OCI-LY7 (cell line): Measurements from ENCODE around the gene SBF1. TPM values are rescaled to one million over a fixed set of nuclear protein-coding genes. Genes with fewer than 3 reads are reported as not detected.

Source experiments
- BruUV-seq: library from RNA; stranded (reverse); fragments of 400-500 nt; replicated peaks from 2 replicates; lab custom pipeline; 2021; lab: Mats Ljungman, UMichigan
- CTCF ChIA-PET: fragments of 300-600 bp; sonication (Branson Sonifier 250); formaldehyde crosslinking; loops from one replicate; lab custom pipeline; 2022; ENCODE audit warnings: antibody characterized with exemption; ENCODE audit not compliant: unreplicated experiment; lab: Charles Lee
- POLR2A ChIA-PET: fragments of 300-600 bp; sonication (Branson Sonifier 250); formaldehyde crosslinking; loops from one replicate; lab custom pipeline; 2022; ENCODE audit warnings: antibody characterized with exemption; lab: Charles Lee
- DNase-seq: peaks from one replicate; pipeline ENCODE4 v3.0.0-alpha.2; 2015; ENCODE audit warnings: low spot score
- H2AFZ ChIP-seq: fragments of 200-600 bp; sonication (generic), shearing (Covaris generic); 2 replicates; pipeline ENCODE4 v1.6.1; 2014; ENCODE audit warnings: mild to moderate bottlenecking, antibody characterized with exemption, low read length, moderate library complexity
- H3K27ac ChIP-seq: fragments of 200-600 bp; sonication (generic); 2 replicates; pipeline ENCODE4 v1.5.1; 2014; ENCODE audit warnings: mixed run types, low read depth, mild to moderate bottlenecking, moderate library complexity, low read length, inconsistent platforms; ENCODE audit not compliant: poor library complexity, severe bottlenecking
- H3K36me3 ChIP-seq: fragments of 200-600 bp; sonication (generic); 2 replicates; pipeline ENCODE4 v1.6.1; 2014; ENCODE audit warnings: mild to moderate bottlenecking, antibody characterized with exemption, low read length, moderate library complexity, mixed read lengths; ENCODE audit not compliant: insufficient read depth
- H3K4me1 ChIP-seq: fragments of 200-600 bp; sonication (generic); 2 replicates; pipeline ENCODE4 v1.5.1; 2014; ENCODE audit warnings: mild to moderate bottlenecking, low read length; ENCODE audit not compliant: insufficient read depth, poor library complexity, severe bottlenecking
- H3K4me2 ChIP-seq: fragments of 200-600 bp; sonication (generic); 2 replicates; pipeline ENCODE4 v1.6.1; 2014; ENCODE audit warnings: mild to moderate bottlenecking, low read length
- H3K4me3 ChIP-seq: fragments of 200-600 bp; sonication (generic); 2 replicates; pipeline ENCODE4 v1.5.1; 2014; ENCODE audit warnings: mild to moderate bottlenecking, low read depth, low read length; ENCODE audit not compliant: poor library complexity, severe bottlenecking
- H3K79me2 ChIP-seq: fragments of 200-600 bp; sonication (generic); 2 replicates; pipeline ENCODE4 v1.6.1; 2016; ENCODE audit warnings: low read depth, mild to moderate bottlenecking, low read length, moderate library complexity, mixed read lengths; ENCODE audit not compliant: insufficient read depth
- H3K9me2 ChIP-seq: fragments of 200-600 bp; sonication (generic); 2 replicates; pipeline ENCODE4 v1.6.1; 2016; ENCODE audit warnings: mild to moderate bottlenecking, low read length, mixed read lengths; ENCODE audit not compliant: insufficient read depth
- H3K9me3 ChIP-seq: fragments of 200-600 bp; sonication (generic); 2 replicates; pipeline ENCODE4 v1.6.1; 2014; ENCODE audit warnings: mild to moderate bottlenecking, mixed run types, low read length, mixed read lengths
- H4K20me1 ChIP-seq: fragments of 200-600 bp; sonication (generic); 2 replicates; pipeline ENCODE4 v1.6.1; 2014; ENCODE audit warnings: mild to moderate bottlenecking, antibody characterized with exemption, low read length, moderate library complexity, mixed read lengths; ENCODE audit not compliant: insufficient read depth
- CTCF ChIP-seq: fragments of 200-600 bp; sonication (generic); conservative IDR thresholded peaks from 2 replicates; pipeline ENCODE4 v1.5.1; 2014; ENCODE audit warnings: mild to moderate bottlenecking, antibody characterized with exemption, low read length, moderate library complexity, mixed read lengths
- EZH2phosphoT487 ChIP-seq: fragments of 200-600 bp; sonication (generic); IDR thresholded peaks from 2 replicates; pipeline ENCODE4 v1.6.1; 2018; ENCODE audit warnings: low read depth, borderline replicate concordance, mild to moderate bottlenecking, mixed run types, antibody characterized with exemption, low read length, moderate library complexity, mixed read lengths
- intact Hi-C: fragments of 100-400 bp; cut with micrococcal nuclease; formaldehyde crosslinking; loops from one replicate; pipeline ENCODE4 v1.10.0; 2022; ENCODE audit not compliant: unreplicated experiment
- total RNA-seq, 2 experiments: library from RNA; depleted of rRNA in 1 of 2; stranded (reverse); fragments of >200 nt in 1 of 2; shearing (Covaris generic) in 1 of 2; gene quantifications; 2 replicates each; pipeline ENCODE4 v1.2.3, GENCODE V29; 2014 to 2022

SBF1 gene
- total RNA-seq, 2 experiments from 2014 or later = 177 to 181 TPM

- no peak overlapping the region for H3K27ac ChIP-seq
- H3K36me3 ChIP-seq = peaks cover under 1% of the 10 kb centered on the region; the same call in 1 of the 2 replicates
- no TSS peak for BruUV-seq
- intact Hi-C loops = loop anchor here (10.0 kb wide), 1 partner anchor 233 kb away; the partner anchor contains the start of gene TUBGCP6
- H3K4me3 ChIP-seq = no peak overlapping the region
- POLR2A ChIA-PET = no interaction called here
- H3K9me3 ChIP-seq = no peaks in the 10 kb centered on the region
- CTCF ChIA-PET = no interaction called here
- H3K4me2 ChIP-seq = no peak overlapping the region
- H4K20me1 ChIP-seq = peaks cover 6% of the 10 kb centered on the region; the same call in 1 of the 2 replicates
- H3K9me2 ChIP-seq = no peaks in the 10 kb centered on the region
- H3K4me1 ChIP-seq = peaks cover 16% of the 10 kb centered on the region
- H2AFZ ChIP-seq = no peak overlapping the region
- peaks cover 17% of the 10 kb centered on the region for H3K79me2 ChIP-seq
- no peak for TF ChIP-seq EZH2phosphoT487
- TF ChIP-seq CTCF = no peak
- no peak for DNase-seq
These were observed 3.1 kb upstream of the SBF1 start for GRCh38 chr22:50477923-50478322.

GRCh38 chr22:50476868-50477267 lies 2.0 kb upstream of the SBF1 start:
- Histone ChIP-seq H3K36me3 (peaks cover 11% of the 10 kb centered on the region; the same call in 1 of the 2 replicates), H2AFZ (no peak overlapping the region), H3K27ac (no peak overlapping the region), H3K4me1 (peaks cover 27% of the 10 kb centered on the region), H4K20me1 (peaks cover 6% of the 10 kb centered on the region; the same call in 1 of the 2 replicates), H3K9me2 (no peaks in the 10 kb centered on the region), H3K4me2 (no peak overlapping the region), H3K79me2 (peaks cover 28% of the 10 kb centered on the region), H3K4me3 (no peak overlapping the region), H3K9me3 (no peaks in the 10 kb centered on the region)
- intact Hi-C loops = loop anchor here (10.0 kb wide), 1 partner anchor 232 kb away; the partner anchor contains the start of gene TUBGCP6
- POLR2A ChIA-PET = no interaction called here
- CTCF ChIA-PET = no interaction called here
- no peak for TF ChIP-seq EZH2phosphoT487
- TF ChIP-seq CTCF = no peak
- DNase-seq = no peak
- BruUV-seq = no TSS peak

- Histone ChIP-seq H3K36me3 (peaks cover 16% of the 10 kb centered on the region; the same call in 1 of the 2 replicates), H3K4me2 (peak overlapping the region; percentile 83), H3K4me3 (peak overlapping the region; percentile 96), H4K20me1 (peaks cover 6% of the 10 kb centered on the region; the same call in 1 of the 2 replicates), H3K9me2 (no peaks in the 10 kb centered on the region), H3K79me2 (peaks cover 36% of the 10 kb centered on the region), H3K27ac (no peak overlapping the region), H2AFZ (peak overlapping the region; percentile 59; the same call in 1 of the 2 replicates), H3K4me1 (peaks cover 39% of the 10 kb centered on the region), H3K9me3 (no peaks in the 10 kb centered on the region)
- POLR2A ChIA-PET = no interaction called here
- BruUV-seq = no TSS peak
- no peak for TF ChIP-seq CTCF
- no peak for TF ChIP-seq EZH2phosphoT487
- CTCF ChIA-PET = no interaction called here
- intact Hi-C loops = loop anchor here (2.0 to 10.0 kb wide), 2 partner anchors 31 to 231 kb away; partner anchors contain the start of genes LMF2 and TUBGCP6
- no peak for DNase-seq
These were observed 792 bp upstream of the SBF1 start for GRCh38 chr22:50475652-50476002.
